ENCODE data around the gene RASA1. TPM values are rescaled to one million over a fixed set of nuclear protein-coding genes. Genes with fewer than 3 reads are reported as not detected.
A peak's percentile ranks its signal among the peaks of the same experiment; 100 is the strongest.

RASA1 gene
- total RNA-seq, 1 donor from 2014 or later = 36.3 TPM

GRCh38 chr5:87361031-87361445 is 93.4 kb downstream of the RASA1 start:
- peak; percentile 28 for DNase-seq

GRCh38 chr5:87361536-87362213 is 94.0 kb downstream of the RASA1 start:
- DNase-seq = no peak

GRCh38 chr5:87367243-87367642 is 99.6 kb downstream of the RASA1 start:
- no peak for DNase-seq

- DNase-seq = no peak
These were observed 100.9 kb downstream of the RASA1 start for GRCh38 chr5:87368601-87369000.

GRCh38 chr5:87369431-87369830 is 101.7 kb downstream of the RASA1 start:
- no peak for DNase-seq

GRCh38 chr5:87372705-87373104 is 105.0 kb downstream of the RASA1 start:
- no peak for DNase-seq

- DNase-seq = no peak
These were observed 114.5 kb downstream of the RASA1 start for GRCh38 chr5:87382224-87382623.

GRCh38 chr5:87383216-87383615 is 115.5 kb downstream of the RASA1 start:
- no peak for DNase-seq

- no peak for DNase-seq
These were observed 118.1 kb downstream of the RASA1 start for GRCh38 chr5:87385802-87386201.

GRCh38 chr5:87388129-87388528 is 120.4 kb downstream of the RASA1 start:
- no peak for DNase-seq

- DNase-seq = no peak
These were observed 121.8 kb downstream of the RASA1 start for GRCh38 chr5:87389296-87390034.

GRCh38 chr5:87390075-87390474 is 122.4 kb downstream of the RASA1 start:
- DNase-seq = no peak

GRCh38 chr5:87390576-87391199 is 123.0 kb downstream of the RASA1 start:
- DNase-seq = no peak

- DNase-seq = no peak
These were observed 124.5 kb downstream of the RASA1 start for GRCh38 chr5:87392170-87392569.

- DNase-seq = no peak
These were observed 125.1 kb downstream of the RASA1 start for GRCh38 chr5:87392801-87393200.

- DNase-seq = no peak
These were observed 125.6 kb downstream of the RASA1 start for GRCh38 chr5:87393331-87393730.

- DNase-seq = no peak
These were observed 126.9 kb downstream of the RASA1 start for GRCh38 chr5:87394411-87395165.

GRCh38 chr5:87398981-87399614 is 131.4 kb downstream of the RASA1 start:
- DNase-seq = no peak

GRCh38 chr5:87399720-87400119 is 132.0 kb downstream of the RASA1 start:
- no peak for DNase-seq

GRCh38 chr5:87400305-87400899 is 132.7 kb downstream of the RASA1 start:
- peak; percentile 19 for DNase-seq

GRCh38 chr5:87401626-87402025 is 133.9 kb downstream of the RASA1 start:
- DNase-seq = no peak

GRCh38 chr5:87403409-87403808 is 135.7 kb downstream of the RASA1 start:
- DNase-seq = no peak

Measured in tongue (tissue), 2 donors.